Skeletal muscle satellite cell (primary cell): ENCODE data around the gene BAZ2B.

Experiments
- H3K27me3 ChIP-seq: 2 replicates; pipeline ENCODE4 v1.7.0; 2013; ENCODE audit warnings: low read length; ENCODE audit not compliant: control insufficient read depth, insufficient read depth
- H3K36me3 ChIP-seq: 2 replicates; pipeline ENCODE4 v1.7.0; 2013; ENCODE audit warnings: mild to moderate bottlenecking, control low read depth, low read length; ENCODE audit not compliant: insufficient read depth
- H3K4me1 ChIP-seq: 2 replicates; pipeline ENCODE4 v1.7.0; 2013; ENCODE audit warnings: low read length; ENCODE audit not compliant: control insufficient read depth, insufficient read depth
- H3K4me2 ChIP-seq: 2 replicates; pipeline ENCODE4 v1.7.0; 2013; ENCODE audit warnings: mild to moderate bottlenecking, low read length
- H3K4me3 ChIP-seq: 2 replicates; pipeline ENCODE4 v1.7.0; 2013; ENCODE audit warnings: low read length
- H3K9ac ChIP-seq: 2 replicates; pipeline ENCODE4 v1.7.0; 2013; ENCODE audit warnings: mild to moderate bottlenecking, low read depth, low read length, moderate library complexity
- H3K9me3 ChIP-seq: replicated peaks from 2 replicates; pipeline ENCODE4 v1.7.0; 2013; ENCODE audit warnings: mild to moderate bottlenecking, control low read depth, low read length

Gene BAZ2B

GRCh38 chr2:159571540-159572260 lies 44.6 kb downstream of the BAZ2B start:
- Histone ChIP-seq H3K36me3 (no peaks in the 10 kb centered on the region), H3K4me1 (no peaks in the 10 kb centered on the region), H3K9ac (no peak overlapping the region), H3K4me2 (no peak overlapping the region), H3K27me3 (no peaks in the 10 kb centered on the region), H3K4me3 (no peak overlapping the region), H3K9me3 (no peaks in the 10 kb centered on the region)

GRCh38 chr2:159564081-159564480 lies 52.3 kb downstream of the BAZ2B start:
- Histone ChIP-seq H3K4me1 (peaks cover 8% of the 10 kb centered on the region), H3K27me3 (no peaks in the 10 kb centered on the region), H3K4me2 (no peak overlapping the region), H3K9me3 (no peaks in the 10 kb centered on the region), H3K9ac (no peak overlapping the region), H3K36me3 (no peaks in the 10 kb centered on the region), H3K4me3 (no peak overlapping the region)

DNA sequence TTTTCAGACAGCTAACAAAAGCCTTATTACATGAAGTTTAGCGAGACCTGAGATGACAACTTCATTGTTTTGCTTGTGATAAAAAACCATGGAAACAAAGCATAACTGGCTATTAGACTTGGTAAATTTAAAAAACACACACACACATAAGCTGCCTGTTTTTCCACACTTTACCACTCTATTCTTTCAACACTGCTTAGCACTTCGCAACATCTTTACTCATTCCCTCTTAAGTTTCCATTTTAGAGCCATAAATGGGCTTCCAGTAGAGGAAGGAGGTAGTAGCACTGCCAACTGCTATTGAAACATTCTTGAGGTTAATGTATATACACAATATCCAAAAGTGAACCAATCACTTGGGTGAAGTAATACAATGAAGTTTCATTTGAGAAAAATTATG lies 54.1 kb downstream of the BAZ2B start:
- H3K4me2 ChIP-seq: no peak overlapping the region
- H3K36me3 ChIP-seq: no peaks in the 10 kb centered on the region
- no peak overlapping the region for H3K4me3 ChIP-seq
- no peaks in the 10 kb centered on the region for H3K27me3 ChIP-seq
- no peak overlapping the region for H3K9ac ChIP-seq
- H3K9me3 ChIP-seq: no peaks in the 10 kb centered on the region
- peaks cover 8% of the 10 kb centered on the region for H3K4me1 ChIP-seq

DNA sequence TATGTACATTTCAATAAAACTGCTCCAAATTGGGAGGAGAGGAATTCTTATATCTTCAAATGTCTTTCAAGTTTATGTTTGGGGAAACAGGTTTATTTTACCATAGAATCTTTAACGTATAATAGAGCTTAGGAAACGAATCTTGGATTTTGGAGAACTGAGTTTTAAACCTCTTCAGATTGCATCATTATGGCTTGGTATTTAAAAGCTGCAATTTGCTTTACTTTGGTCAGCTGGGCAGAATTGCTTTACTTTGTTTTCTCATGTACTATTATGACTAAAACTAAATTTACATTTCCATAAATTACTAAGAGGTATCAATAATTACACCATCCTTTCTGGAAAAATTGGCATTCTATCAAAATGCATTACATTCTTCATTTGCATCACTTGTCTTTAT lies 54.6 kb downstream of the BAZ2B start:
- H3K4me2 ChIP-seq: no peak overlapping the region
- H3K4me1 ChIP-seq: peaks cover 8% of the 10 kb centered on the region
- H3K9ac ChIP-seq: no peak overlapping the region
- H3K36me3 ChIP-seq: no peaks in the 10 kb centered on the region
- H3K9me3 ChIP-seq: no peaks in the 10 kb centered on the region
- H3K4me3 ChIP-seq: no peak overlapping the region
- no peaks in the 10 kb centered on the region for H3K27me3 ChIP-seq

DNA sequence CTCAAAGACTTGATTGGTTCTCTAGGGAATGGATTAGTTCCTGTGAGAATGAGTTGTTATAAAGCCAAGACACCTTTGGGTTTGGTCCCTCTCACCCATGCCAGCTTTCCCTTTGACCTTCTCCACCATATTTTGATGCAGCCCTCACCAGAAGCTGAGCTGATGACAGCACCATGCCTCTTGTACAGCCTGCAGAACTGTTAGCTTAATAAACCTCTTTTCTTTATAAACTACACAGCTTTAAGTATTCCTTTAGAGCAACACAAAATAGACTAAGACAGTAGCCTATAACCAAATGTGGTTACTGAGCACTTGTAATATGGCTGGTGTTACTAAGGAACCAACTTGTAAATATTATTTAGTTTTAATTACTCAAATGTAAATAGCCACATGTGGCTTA lies 55.1 kb downstream of the BAZ2B start:
- Histone ChIP-seq H3K4me3 (no peak overlapping the region), H3K9me3 (no peaks in the 10 kb centered on the region), H3K27me3 (no peaks in the 10 kb centered on the region), H3K4me2 (no peak overlapping the region), H3K36me3 (no peaks in the 10 kb centered on the region), H3K4me1 (peaks cover 8% of the 10 kb centered on the region), H3K9ac (no peak overlapping the region)

DNA sequence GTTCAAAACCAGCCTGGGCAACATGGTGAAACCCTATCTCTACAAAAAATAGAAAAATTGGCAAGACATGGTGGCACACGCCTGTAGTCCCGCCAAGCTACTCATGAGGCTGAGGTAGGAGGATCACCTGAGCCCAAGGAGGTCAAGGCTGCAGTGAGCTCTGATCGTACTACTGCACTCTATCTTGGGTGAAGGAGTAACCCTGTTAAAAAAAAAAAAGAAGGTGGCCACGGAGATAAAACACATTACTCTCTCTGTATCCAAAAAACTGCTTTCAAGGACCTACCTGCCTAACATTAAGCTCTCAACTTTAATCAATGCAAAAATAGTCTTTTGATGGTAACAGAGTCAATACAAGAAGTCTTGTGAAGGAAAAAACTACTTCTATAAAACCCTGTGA lies 57.3 kb downstream of the BAZ2B start:
- no peak overlapping the region for H3K4me3 ChIP-seq
- no peaks in the 10 kb centered on the region for H3K36me3 ChIP-seq
- no peak overlapping the region for H3K9ac ChIP-seq
- peaks cover 1% of the 10 kb centered on the region for H3K4me1 ChIP-seq
- no peaks in the 10 kb centered on the region for H3K27me3 ChIP-seq
- no peaks in the 10 kb centered on the region for H3K9me3 ChIP-seq
- no peak overlapping the region for H3K4me2 ChIP-seq

DNA sequence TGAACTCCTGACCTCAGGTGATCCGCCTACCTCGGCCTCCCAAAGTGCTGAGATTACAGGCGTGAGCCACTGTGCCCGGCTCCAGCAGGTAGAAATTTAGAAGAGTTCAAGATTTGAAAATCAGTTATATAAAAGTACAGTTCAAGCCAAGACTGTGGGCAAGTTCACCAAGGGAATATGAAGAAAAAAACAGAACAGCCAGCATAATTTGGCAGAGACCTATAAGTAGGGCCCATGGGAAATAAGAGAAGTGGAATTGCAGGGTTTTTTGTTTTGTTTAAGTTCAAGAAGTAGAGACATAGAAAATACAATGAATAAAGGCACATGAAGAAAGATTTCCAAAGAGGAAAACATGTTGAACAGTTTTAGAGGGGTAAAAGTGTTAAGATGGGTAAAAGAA lies 57.9 kb downstream of the BAZ2B start:
- Histone ChIP-seq H3K27me3 (no peaks in the 10 kb centered on the region), H3K4me3 (no peak overlapping the region), H3K4me1 (no peaks in the 10 kb centered on the region), H3K4me2 (no peak overlapping the region), H3K36me3 (no peaks in the 10 kb centered on the region), H3K9me3 (no peaks in the 10 kb centered on the region), H3K9ac (no peak overlapping the region)

GRCh38 chr2:159557437-159558034 lies 58.8 kb downstream of the BAZ2B start:
- H3K9me3 ChIP-seq: no peaks in the 10 kb centered on the region

DNA sequence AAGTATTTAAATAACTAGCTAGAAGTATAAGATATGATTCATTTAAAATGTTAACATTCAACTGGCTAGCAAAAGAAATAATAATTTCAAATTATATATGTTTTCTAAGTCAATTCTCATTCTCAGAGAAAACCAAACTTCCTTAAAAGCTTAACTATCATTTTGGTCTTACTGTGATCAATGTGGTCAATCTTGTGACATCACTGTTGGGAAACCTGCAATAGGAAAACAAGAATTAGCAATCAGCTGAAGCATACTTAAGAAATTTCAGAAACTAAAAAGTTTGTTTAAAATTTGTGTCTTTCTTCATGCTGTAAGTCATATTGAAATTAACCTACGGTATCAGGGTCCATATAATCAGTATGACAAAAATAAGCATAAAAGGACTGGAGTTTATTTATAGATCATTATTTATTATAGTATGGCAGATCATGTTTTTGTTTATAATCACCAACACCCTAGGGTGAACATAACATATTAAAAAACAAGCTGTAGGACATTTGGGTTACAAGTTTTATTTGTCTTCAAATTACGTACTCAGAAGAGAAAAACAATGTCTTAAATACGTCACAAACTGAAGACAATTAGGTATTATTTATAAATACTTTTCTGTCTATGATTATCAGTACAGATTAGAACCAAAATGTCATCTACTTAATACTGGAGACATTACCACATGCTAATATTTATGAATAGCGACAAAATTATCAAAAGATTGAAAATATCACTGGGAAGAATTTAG lies 60.5 kb downstream of the BAZ2B start:
- Histone ChIP-seq H3K27me3 (no peaks in the 10 kb centered on the region), H3K36me3 (no peaks in the 10 kb centered on the region), H3K4me2 (no peak overlapping the region), H3K4me3 (no peak overlapping the region), H3K4me1 (peaks cover 10% of the 10 kb centered on the region), H3K9me3 (no peaks in the 10 kb centered on the region), H3K9ac (no peak overlapping the region)

More at GRCh38 chr2:159557437-159558034, 58.8 kb downstream of the BAZ2B start:
- Histone ChIP-seq H3K4me1 (no peaks in the 10 kb centered on the region), H3K36me3 (no peaks in the 10 kb centered on the region), H3K27me3 (no peaks in the 10 kb centered on the region), H3K4me2 (no peak overlapping the region), H3K4me3 (no peak overlapping the region), H3K9ac (no peak overlapping the region)

DNA sequence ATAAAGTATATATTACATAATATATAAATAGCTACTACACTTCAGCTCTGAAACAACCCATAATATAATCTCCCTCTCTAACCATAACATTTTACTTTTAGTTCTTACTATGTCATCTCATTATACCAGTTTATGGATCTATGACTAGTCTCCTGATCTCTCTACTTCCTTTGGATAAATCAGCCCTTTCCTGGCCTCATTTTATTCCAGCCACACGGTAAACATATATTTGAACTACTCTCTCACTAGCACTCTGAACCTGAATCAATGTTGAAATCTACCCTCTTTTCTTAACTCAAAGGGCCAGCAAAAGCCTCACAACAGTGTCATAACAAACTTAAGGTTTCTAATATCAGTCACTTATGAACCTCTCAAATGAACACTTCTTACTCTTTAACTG lies 62.6 kb downstream of the BAZ2B start:
- no peak overlapping the region for H3K4me2 ChIP-seq
- no peaks in the 10 kb centered on the region for H3K27me3 ChIP-seq
- no peaks in the 10 kb centered on the region for H3K36me3 ChIP-seq
- no peak overlapping the region for H3K4me3 ChIP-seq
- H3K9me3 ChIP-seq: no peaks in the 10 kb centered on the region
- H3K9ac ChIP-seq: no peak overlapping the region
- H3K4me1 ChIP-seq: peaks cover 16% of the 10 kb centered on the region

DNA sequence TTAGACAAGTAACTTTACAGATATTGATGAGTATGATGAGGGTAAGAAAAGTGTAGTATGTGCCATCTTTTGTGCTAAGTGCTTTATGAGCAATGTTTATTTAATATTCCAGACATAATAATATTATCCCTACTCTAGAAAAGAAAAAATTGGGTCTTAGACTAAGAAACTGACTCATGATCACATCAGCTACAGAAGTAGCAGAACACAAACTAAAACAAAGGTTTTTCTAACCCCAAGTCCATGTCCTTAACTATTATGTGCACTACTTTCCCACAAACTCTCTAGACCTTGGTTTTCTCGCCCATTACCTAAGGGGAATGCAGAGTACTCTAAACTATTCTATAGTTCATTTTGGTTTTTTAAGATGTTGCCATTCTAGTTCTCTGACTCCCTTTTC lies 64.5 kb downstream of the BAZ2B start:
- H3K4me1 ChIP-seq: peaks cover 16% of the 10 kb centered on the region
- H3K9ac ChIP-seq: no peak overlapping the region
- no peaks in the 10 kb centered on the region for H3K36me3 ChIP-seq
- no peak overlapping the region for H3K4me3 ChIP-seq
- H3K4me2 ChIP-seq: no peak overlapping the region
- no peaks in the 10 kb centered on the region for H3K27me3 ChIP-seq
- H3K9me3 ChIP-seq: no peaks in the 10 kb centered on the region
